Gastroesophageal sphincter (tissue), 4 donors: Measurements from ENCODE around the gene ELP4. TPM values are rescaled to one million over a fixed set of nuclear protein-coding genes. Genes with fewer than 3 reads are reported as not detected.

Source experiments
- ATAC-seq: fragments of 150-250 bp; one replicate; pipeline ENCODE4 v1.9.1; 2016; ENCODE audit warnings: mild to moderate bottlenecking, moderate library complexity
- H3K27ac ChIP-seq, 4 donors: fragments of 200-600 bp; sonication (generic) in 3 of 4; 1 replicate in 3 of 4; 2 replicates in 1 of 4; pipeline ENCODE4 v1.5.1; 2016 to 2019
- H3K27me3 ChIP-seq: fragments of 200-600 bp; sonication (generic); one replicate; pipeline ENCODE4 v1.5.1; 2019
- H3K36me3 ChIP-seq, 2 donors: fragments of 200-600 bp; sonication (generic); one replicate each; pipeline ENCODE4 v1.5.1; 2019; ENCODE audit warnings: control low read depth in 1 of 2
- H3K4me1 ChIP-seq, 3 donors: fragments of 200-600 bp; sonication (generic); 1 replicate in 2 of 3; 2 replicates in 1 of 3; pipeline ENCODE4 v1.5.1; 2016 to 2019; ENCODE audit warnings: control low read depth in 2 of 3
- H3K4me3 ChIP-seq, 2 donors: fragments of 200-600 bp; sonication (generic); one replicate each; pipeline ENCODE4 v1.5.1; 2019; ENCODE audit warnings: mild to moderate bottlenecking in 1 of 2, moderate library complexity in 1 of 2
- H3K9me3 ChIP-seq, 3 donors: fragments of 200-600 bp; sonication (generic); one replicate each; pipeline ENCODE4 v1.5.1; 2017 to 2019; ENCODE audit warnings: control low read depth in 2 of 3
- EP300 ChIP-seq: sonication (generic); formaldehyde crosslinking; IDR thresholded peaks from one replicate; pipeline ENCODE4 v1.6.1; 2017; ENCODE audit warnings: antibody characterized with exemption, mild to moderate bottlenecking
- POLR2A ChIP-seq, 2 donors: fragments of 450-650 bp; IDR thresholded peaks; one replicate each; pipeline ENCODE4 v1.6.1; 2017; ENCODE audit warnings: antibody characterized with exemption in 2 of 2, mild to moderate bottlenecking in 2 of 2, moderate library complexity in 1 of 2
- POLR2AphosphoS5 ChIP-seq: sonication (generic); formaldehyde crosslinking; IDR thresholded peaks from one replicate; pipeline ENCODE4 v1.6.1; 2017; ENCODE audit warnings: antibody characterized with exemption
- WGBS, 2 donors: methylation state at CpG; one replicate each; pipeline ENCODE4 v1.1.5; 2018; ENCODE audit warnings: low coverage in 1 of 2; 5-methylcytosine and 5-hydroxymethylcytosine counted together
- total RNA-seq, 4 donors: library from RNA; depleted of rRNA; stranded (reverse); fragments of >200 nt; gene quantifications; one replicate each; pipeline ENCODE4 v1.1.0, GENCODE V29; 2016
- TF ChIP-seq, protein P1 (sequence below), 4 experiments: fragments of 200-600 bp in 2 of 4; fragments of 450-650 bp in 2 of 4; sonication (generic) in 1 of 4; IDR thresholded peaks; one replicate each; pipeline ENCODE4 v1.5.1; 2017 to 2019; ENCODE audit warnings: antibody characterized with exemption in 4 of 4, mild to moderate bottlenecking in 2 of 4, moderate library complexity in 2 of 4

ELP4 gene
- total RNA-seq, 4 donors from 2014 or later, result 20.6 to 33.8 (median 31.6) TPM

DNA sequence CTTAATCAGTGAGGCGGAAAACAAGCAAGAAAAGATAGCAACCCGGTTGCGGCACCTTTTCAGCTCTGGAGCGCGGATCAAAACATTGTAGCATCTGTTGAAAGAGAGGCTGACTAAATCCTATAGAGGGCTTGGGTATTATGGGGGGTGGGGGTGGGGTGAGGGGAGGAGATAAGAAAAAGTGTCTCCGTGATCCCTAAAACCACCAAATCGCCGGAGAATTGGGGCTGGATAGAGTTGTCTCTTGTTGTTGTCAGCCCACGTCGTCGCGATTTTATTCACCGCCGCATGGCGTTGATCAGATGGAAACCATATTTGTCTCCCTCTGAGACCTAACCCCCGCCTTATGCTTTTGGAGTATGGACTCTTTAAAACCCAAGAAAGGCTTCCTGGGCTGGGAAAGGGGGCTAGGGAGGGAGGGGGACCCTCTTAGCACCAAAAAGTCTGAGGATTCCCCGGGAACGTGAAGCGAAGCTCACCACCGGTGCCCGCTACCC is 288.5 kb downstream of the ELP4 start:
- Histone ChIP-seq H3K4me3 (peak overlapping the region in 1 of 2 donors; percentile 26), H3K27me3 (peaks cover 70% of the 10 kb centered on the region), H3K27ac (no peak overlapping the region), H3K36me3 (no peaks in the 10 kb centered on the region), H3K9me3 (no peaks in the 10 kb centered on the region), H3K4me1 (peaks cover 0 to 28% (median 14%) of the 10 kb centered on the region in 3 donors)
- no peak for ATAC-seq
- 15% methylated on average over 14 of the region's 21 CpGs; no CpG with 5 or more reads in 1 of the 2 donors for WGBS, 2 donors
- TF ChIP-seq POLR2A (IDR thresholded peaks at IDR 0.05) (no peak), POLR2AphosphoS5 (no peak), EP300 (no peak)
- TF ChIP-seq, protein P1, sequence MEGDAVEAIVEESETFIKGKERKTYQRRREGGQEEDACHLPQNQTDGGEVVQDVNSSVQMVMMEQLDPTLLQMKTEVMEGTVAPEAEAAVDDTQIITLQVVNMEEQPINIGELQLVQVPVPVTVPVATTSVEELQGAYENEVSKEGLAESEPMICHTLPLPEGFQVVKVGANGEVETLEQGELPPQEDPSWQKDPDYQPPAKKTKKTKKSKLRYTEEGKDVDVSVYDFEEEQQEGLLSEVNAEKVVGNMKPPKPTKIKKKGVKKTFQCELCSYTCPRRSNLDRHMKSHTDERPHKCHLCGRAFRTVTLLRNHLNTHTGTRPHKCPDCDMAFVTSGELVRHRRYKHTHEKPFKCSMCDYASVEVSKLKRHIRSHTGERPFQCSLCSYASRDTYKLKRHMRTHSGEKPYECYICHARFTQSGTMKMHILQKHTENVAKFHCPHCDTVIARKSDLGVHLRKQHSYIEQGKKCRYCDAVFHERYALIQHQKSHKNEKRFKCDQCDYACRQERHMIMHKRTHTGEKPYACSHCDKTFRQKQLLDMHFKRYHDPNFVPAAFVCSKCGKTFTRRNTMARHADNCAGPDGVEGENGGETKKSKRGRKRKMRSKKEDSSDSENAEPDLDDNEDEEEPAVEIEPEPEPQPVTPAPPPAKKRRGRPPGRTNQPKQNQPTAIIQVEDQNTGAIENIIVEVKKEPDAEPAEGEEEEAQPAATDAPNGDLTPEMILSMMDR (IDR thresholded peaks at IDR 0.05), result no peak

DNA sequence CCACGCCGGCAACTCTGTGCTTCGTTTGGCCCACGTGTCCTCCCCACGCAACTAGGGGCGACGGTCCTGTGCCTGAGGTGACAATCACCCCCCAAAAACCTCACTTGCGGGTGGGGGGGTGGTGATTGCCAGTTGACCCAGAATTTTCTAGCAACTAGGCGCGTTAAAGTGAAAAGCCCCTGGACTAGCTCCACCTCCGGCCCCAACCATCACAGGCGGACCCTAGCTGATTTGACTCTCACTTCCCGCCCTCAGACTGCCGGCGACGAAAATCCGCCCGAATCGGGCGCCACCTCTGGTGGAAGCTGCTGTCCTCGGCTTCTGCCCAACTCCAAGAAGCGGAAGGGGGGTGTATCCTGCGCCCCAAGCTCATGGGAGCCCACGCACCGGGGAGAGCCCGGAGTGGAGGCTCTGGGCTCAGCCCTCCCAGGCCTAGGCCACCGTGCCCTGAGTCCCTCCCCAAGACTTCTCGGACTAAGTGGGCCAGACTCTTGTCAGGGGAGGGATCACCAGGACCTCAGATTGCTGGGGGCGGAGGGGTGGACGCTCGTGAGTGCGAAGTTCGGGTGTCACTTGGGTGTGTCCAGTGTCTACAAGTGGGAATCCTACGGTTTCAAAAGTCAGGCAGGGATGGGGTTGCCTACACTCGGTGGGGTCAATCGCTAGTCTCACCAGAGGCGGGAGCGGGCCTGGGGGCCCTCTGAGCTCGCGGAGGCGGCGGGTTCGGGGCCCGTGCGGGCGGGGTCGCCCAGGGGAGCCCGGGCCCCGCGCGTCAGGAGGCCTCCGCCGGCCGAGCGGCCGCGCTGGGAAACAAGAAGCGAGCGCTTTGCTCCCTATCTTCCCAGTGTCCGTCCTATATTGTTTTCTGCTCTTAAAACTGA is 289.2 kb downstream of the ELP4 start:
- peaks cover 0 to 28% (median 14%) of the 10 kb centered on the region in 3 donors for H3K4me1 ChIP-seq
- peaks cover 77% of the 10 kb centered on the region for H3K27me3 ChIP-seq
- peak overlapping the region in 1 of 2 donors; percentile 26 for H3K4me3 ChIP-seq
- H3K36me3 ChIP-seq, result no peaks in the 10 kb centered on the region
- ATAC-seq, result no peak
- no peak overlapping the region for H3K27ac ChIP-seq
- H3K9me3 ChIP-seq, result no peaks in the 10 kb centered on the region
- 0 to 2% methylated on average over 1 to 18 of the region's 60 CpGs for WGBS, 2 donors
- TF ChIP-seq POLR2A (IDR thresholded peaks at IDR 0.05), result no peak
- no peak for TF ChIP-seq POLR2AphosphoS5
- TF ChIP-seq, protein P1 (IDR thresholded peaks at IDR 0.05), result no peak
- no peak for TF ChIP-seq EP300

DNA sequence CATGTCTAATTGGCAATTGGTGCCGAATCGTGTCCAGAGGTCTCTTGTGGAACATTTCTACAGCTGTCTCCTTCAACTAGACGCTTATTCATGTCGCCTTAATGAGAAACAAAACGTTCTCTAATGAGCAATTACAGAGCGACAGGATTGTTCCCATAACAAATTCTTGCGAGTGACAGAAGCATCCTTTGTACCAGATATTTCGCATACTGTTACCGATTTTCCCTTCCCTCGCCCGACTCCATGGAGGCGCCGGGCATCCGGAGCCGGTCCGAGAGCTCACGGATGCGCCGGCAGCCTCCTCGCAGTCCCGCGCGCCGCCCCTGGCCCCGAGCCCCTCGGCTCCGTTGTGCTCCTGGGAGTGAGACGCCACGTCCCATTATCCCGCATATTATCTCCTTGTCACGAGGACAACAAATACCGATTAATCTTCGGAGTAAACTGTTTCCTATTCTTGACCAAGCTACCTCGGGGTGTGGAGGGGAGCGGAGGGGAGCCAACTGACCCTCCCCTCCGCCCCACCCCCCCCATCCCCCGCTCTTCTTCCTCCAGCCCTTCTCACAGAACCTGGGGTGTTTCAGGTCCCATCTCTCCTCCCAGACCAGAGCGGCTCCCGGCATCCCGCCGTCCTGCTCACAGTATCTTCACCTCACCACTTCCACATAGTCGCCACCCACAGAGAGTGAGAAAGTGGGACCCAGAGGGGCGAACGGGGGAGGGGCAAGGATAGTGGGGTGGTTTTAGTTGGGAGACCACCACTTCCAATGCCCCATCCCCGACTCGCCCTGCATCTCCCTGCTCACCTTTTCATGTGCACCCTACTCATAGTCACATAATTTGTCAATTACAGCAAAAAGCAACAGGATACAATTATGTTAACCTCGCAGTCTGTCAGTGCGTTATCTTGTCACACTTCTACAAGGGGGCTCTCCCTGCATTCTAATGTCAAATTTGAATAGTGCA is 290.1 kb downstream of the ELP4 start:
- Histone ChIP-seq H3K27me3 (peaks cover 86% of the 10 kb centered on the region), H3K4me3 (peak overlapping the region in 1 of 2 donors; percentile 26), H3K9me3 (no peaks in the 10 kb centered on the region), H3K27ac (no peak overlapping the region), H3K4me1 (peaks cover 0 to 37% (median 14%) of the 10 kb centered on the region in 3 donors), H3K36me3 (no peaks in the 10 kb centered on the region)
- TF ChIP-seq, protein P1 (IDR thresholded peaks at IDR 0.05), result no peak
- TF ChIP-seq POLR2AphosphoS5 (no peak), POLR2A (IDR thresholded peaks at IDR 0.05) (no peak), EP300 (no peak)
- 7% methylated on average over 18 to 47 of the region's 48 CpGs for WGBS, 2 donors
- ATAC-seq, result no peak

DNA sequence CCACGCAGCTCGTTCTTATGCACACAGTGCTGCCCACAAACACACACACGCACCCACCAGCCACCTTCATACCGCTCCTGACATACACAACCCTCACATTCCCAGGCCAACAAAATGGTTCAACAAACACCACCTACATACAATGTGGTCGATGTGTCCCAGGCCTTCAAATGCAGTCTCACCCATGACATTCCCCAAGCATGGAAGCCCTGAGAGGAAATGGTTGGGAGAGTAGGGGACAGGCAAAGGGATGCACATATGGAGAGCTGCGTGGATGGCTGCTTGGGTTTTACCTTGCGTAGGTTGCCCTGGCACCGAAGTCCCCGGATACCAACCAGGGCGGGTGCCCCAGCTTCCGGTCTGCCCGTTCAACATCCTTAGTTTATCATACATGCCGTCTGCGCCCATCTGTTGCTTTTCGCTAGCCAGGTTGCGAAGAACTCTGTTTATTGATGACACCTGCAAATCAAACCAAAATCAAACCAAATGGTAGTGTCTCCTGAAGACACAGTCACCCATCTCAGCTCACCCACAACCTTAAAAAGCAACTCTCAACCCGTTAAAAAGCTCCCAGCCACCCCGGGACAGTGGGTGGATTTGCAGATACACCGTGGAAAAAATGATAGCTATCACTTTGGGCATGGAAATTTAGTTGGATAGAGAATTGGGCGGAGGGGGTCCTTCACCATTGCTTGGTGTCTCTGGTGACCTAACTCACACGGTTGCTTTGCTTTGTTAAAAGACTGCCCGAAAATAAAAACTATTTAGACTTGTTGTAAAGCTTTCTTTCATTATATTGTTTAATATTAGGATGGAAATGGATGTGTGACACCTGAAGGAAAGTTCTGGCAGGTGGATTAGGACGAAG is 291.1 kb downstream of the ELP4 start:
- H3K27ac ChIP-seq, result no peak overlapping the region
- H3K4me1 ChIP-seq, result peaks cover 0 to 46% (median 20%) of the 10 kb centered on the region in 3 donors
- no peak for TF ChIP-seq EP300
- WGBS, 2 donors, result 9 to 14% methylated on average over 12 to 17 of the region's 23 CpGs
- H3K4me3 ChIP-seq, result no peak overlapping the region
- H3K9me3 ChIP-seq, result no peaks in the 10 kb centered on the region
- no peak for ATAC-seq
- peaks cover 95% of the 10 kb centered on the region for H3K27me3 ChIP-seq
- no peaks in the 10 kb centered on the region for H3K36me3 ChIP-seq
